Esophagus squamous epithelium (tissue), 4 donors: ENCODE measurements around the gene SGTB.

ENCODE experiments used
- POLR2A ChIP-seq, 4 donors: fragments of 450-650 bp; IDR thresholded peaks; one replicate each; pipeline ENCODE4 v1.6.1; 2017; ENCODE audit warnings: antibody characterized with exemption in 4 of 4, mild to moderate bottlenecking in 4 of 4, moderate library complexity in 3 of 4
- TF ChIP-seq, protein P1 (sequence below), 6 experiments: fragments of 450-650 bp in 4 of 6; fragments of 200-600 bp in 2 of 6; sonication (generic) in 2 of 6; IDR thresholded peaks; one replicate each; pipeline ENCODE4 v1.5.1; 2016 to 2019; ENCODE audit warnings: antibody characterized with exemption in 6 of 6, mild to moderate bottlenecking in 4 of 6, moderate library complexity in 4 of 6

DNA sequence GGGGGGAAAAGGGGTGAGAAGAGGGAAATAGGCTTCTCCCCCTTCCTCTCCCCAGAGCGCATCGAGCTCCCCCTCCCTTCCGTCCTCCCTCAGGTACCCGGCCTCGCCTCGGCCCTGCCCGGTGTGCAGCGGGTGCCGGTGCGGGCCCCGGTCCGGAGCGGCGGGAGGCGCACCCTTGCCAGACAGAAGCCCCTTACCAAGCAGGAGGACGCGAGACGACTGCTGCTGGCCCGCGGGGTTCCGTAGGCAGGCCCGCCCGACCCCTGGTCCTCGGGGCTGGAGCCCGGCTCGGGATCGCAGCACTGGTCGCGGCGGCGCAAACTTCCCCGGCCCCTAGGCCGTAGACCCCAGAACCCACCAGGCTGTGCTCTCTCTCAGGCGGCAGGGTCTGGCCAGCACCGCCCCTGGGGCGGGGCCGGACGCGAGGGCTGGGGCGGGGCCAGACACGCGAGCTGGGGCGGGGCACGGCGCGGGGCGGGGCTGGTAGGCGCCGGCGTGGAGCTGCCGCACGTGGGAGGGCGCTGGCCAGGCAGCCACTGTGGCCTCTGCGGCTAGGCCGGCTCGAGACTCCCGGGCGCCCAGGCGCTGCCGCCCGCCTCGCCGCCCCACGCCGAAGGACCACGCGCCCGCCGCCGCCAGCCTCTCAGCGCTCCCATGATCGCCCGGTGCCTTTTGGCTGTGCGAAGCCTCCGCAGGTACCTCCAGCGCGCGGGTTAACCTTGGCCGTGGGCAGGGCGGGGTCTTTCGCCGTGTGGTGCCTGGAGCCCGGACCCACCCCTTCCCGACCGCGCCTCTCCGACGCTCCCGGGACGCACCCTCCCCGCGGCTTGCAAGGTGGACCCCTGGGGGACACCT, at the start of gene SGTB, which contains the start of gene NLN:
- peak in 1 of 4 donors; percentile 60 for TF ChIP-seq POLR2A (IDR thresholded peaks at IDR 0.05)
- TF ChIP-seq, protein P1, sequence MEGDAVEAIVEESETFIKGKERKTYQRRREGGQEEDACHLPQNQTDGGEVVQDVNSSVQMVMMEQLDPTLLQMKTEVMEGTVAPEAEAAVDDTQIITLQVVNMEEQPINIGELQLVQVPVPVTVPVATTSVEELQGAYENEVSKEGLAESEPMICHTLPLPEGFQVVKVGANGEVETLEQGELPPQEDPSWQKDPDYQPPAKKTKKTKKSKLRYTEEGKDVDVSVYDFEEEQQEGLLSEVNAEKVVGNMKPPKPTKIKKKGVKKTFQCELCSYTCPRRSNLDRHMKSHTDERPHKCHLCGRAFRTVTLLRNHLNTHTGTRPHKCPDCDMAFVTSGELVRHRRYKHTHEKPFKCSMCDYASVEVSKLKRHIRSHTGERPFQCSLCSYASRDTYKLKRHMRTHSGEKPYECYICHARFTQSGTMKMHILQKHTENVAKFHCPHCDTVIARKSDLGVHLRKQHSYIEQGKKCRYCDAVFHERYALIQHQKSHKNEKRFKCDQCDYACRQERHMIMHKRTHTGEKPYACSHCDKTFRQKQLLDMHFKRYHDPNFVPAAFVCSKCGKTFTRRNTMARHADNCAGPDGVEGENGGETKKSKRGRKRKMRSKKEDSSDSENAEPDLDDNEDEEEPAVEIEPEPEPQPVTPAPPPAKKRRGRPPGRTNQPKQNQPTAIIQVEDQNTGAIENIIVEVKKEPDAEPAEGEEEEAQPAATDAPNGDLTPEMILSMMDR (IDR thresholded peaks at IDR 0.05): peak in 1 of 6 experiments; percentile 6
